T-helper 2 cell (primary cell): Measurements from ENCODE around the gene PLEKHA7.
"Not testable (repeated sequence)": the region's sequence is repeated elsewhere in the genome, so short reads cannot be mapped to it uniquely, and the experiment has no call there.

Source experiments
- DNase-seq, 5 experiments: peaks; one replicate each; pipeline versions ENCODE4 v3.0.0 to v3.0.0-alpha.2; 2012 to 2022

The PLEKHA7 gene

GRCh38 chr11:16876053-16876752 lies 138.0 kb downstream of the PLEKHA7 start:
- no peak for DNase-seq

- no peak for DNase-seq
These were observed 139.8 kb downstream of the PLEKHA7 start for GRCh38 chr11:16874275-16874975.

GRCh38 chr11:16873289-16873688 lies 140.9 kb downstream of the PLEKHA7 start:
- DNase-seq, result no peak

- no peak for DNase-seq
These were observed 142.8 kb downstream of the PLEKHA7 start for GRCh38 chr11:16871368-16871767.

- DNase-seq, result no peak
These were observed 147.1 kb downstream of the PLEKHA7 start for GRCh38 chr11:16867097-16867496.

GRCh38 chr11:16864428-16864827 lies 149.8 kb downstream of the PLEKHA7 start:
- not testable (repeated sequence) for DNase-seq

- DNase-seq, result no peak
These were observed 150.8 kb downstream of the PLEKHA7 start for GRCh38 chr11:16863389-16863788.

- no peak for DNase-seq
These were observed 151.5 kb downstream of the PLEKHA7 start for GRCh38 chr11:16862726-16863125.

- DNase-seq, result no peak
These were observed 152.4 kb downstream of the PLEKHA7 start for GRCh38 chr11:16861862-16862261.

- DNase-seq, result no peak
These were observed 153.6 kb downstream of the PLEKHA7 start for GRCh38 chr11:16860617-16861016.

GRCh38 chr11:16859651-16860050 lies 154.6 kb downstream of the PLEKHA7 start:
- no peak for DNase-seq

- no peak for DNase-seq
These were observed 157.0 kb downstream of the PLEKHA7 start for GRCh38 chr11:16857186-16857585.

- DNase-seq, result no peak
These were observed 158.2 kb downstream of the PLEKHA7 start for GRCh38 chr11:16856022-16856471.

GRCh38 chr11:16854979-16855378 lies 159.2 kb downstream of the PLEKHA7 start:
- no peak for DNase-seq

- no peak for DNase-seq
These were observed 160.4 kb downstream of the PLEKHA7 start for GRCh38 chr11:16853859-16854258.

- no peak for DNase-seq
These were observed 160.9 kb downstream of the PLEKHA7 start for GRCh38 chr11:16853266-16853665.

GRCh38 chr11:16846305-16846704 lies 167.9 kb downstream of the PLEKHA7 start:
- DNase-seq, result no peak

- no peak for DNase-seq
These were observed 169.9 kb downstream of the PLEKHA7 start for GRCh38 chr11:16844268-16844771.

GRCh38 chr11:16843294-16843693 lies 170.9 kb downstream of the PLEKHA7 start:
- DNase-seq, result no peak

- DNase-seq, result no peak
These were observed 172.2 kb downstream of the PLEKHA7 start for GRCh38 chr11:16841984-16842383.

- no peak for DNase-seq
These were observed 172.7 kb downstream of the PLEKHA7 start for GRCh38 chr11:16841481-16841880.

GRCh38 chr11:16840951-16841350 lies 173.3 kb downstream of the PLEKHA7 start:
- DNase-seq, result no peak

- no peak for DNase-seq
These were observed 174.4 kb downstream of the PLEKHA7 start for GRCh38 chr11:16839821-16840220.

- no peak for DNase-seq
These were observed 179.8 kb downstream of the PLEKHA7 start for GRCh38 chr11:16834384-16834783.
